AG04449 (cell line): ENCODE measurements around the gene CACNB2.
A peak's percentile ranks its signal among the peaks of the same experiment; 100 is the strongest.

Experiments
- CTCF ChIA-PET: fragments of 350-600 bp; formaldehyde crosslinking; extraction: SDS; loops from one replicate; lab custom pipeline; 2021; ENCODE audit warnings: antibody characterized with exemption; lab: Yijun Ruan, JAX
- POLR2A ChIA-PET: fragments of 400-600, 350-600 bp; formaldehyde crosslinking; extraction: SDS; loops from one replicate; lab custom pipeline; 2020; ENCODE audit warnings: antibody characterized with exemption, inconsistent platforms; lab: Yijun Ruan, JAX
- DNase-seq: peaks from one replicate; pipeline ENCODE4 v3.0.0-alpha.2; 2010; ENCODE audit warnings: low read depth, low spot score
- H3K4me3 ChIP-seq: 2 replicates; pipeline ENCODE4 v1.5.1; 2011; ENCODE audit warnings: low read depth, mild to moderate bottlenecking, control low read depth, low read length
- CTCF ChIP-seq: IDR thresholded peaks from one replicate; pipeline ENCODE4 v1.5.1; 2011; ENCODE audit warnings: mild to moderate bottlenecking, moderate library complexity, low read length, control low read depth, inconsistent platforms; ENCODE audit not compliant: insufficient read depth; ENCODE audit errors: missing control alignments

CACNB2 gene

GRCh38 chr10:18140957-18141845, 977 bp downstream of the CACNB2 start:
- H3K4me3 ChIP-seq = peak overlapping the region; percentile 41; the same call in 1 of the 2 replicates
- POLR2A ChIA-PET = no interaction called here
- no peak for TF ChIP-seq CTCF
- no peak for DNase-seq
- CTCF ChIA-PET = no interaction called here

GRCh38 chr10:18142151-18142550, 1.9 kb downstream of the CACNB2 start:
- TF ChIP-seq CTCF = no peak
- ChIA-PET POLR2A (no interaction called here), CTCF (no interaction called here)
- H3K4me3 ChIP-seq = no peak overlapping the region
- no peak for DNase-seq

GRCh38 chr10:18144396-18144795, 4.2 kb downstream of the CACNB2 start:
- no peak for TF ChIP-seq CTCF
- ChIA-PET POLR2A (no interaction called here), CTCF (no interaction called here)
- no peak for DNase-seq
- no peak overlapping the region for H3K4me3 ChIP-seq

- CTCF ChIA-PET = no interaction called here
- POLR2A ChIA-PET = no interaction called here
- no peak for TF ChIP-seq CTCF
- no peak overlapping the region for H3K4me3 ChIP-seq
- DNase-seq = no peak
Observed at GRCh38 chr10:18144928-18145327, 4.7 kb downstream of the CACNB2 start.

GRCh38 chr10:18145652-18146051, 5.4 kb downstream of the CACNB2 start:
- CTCF ChIA-PET = no interaction called here
- no peak overlapping the region for H3K4me3 ChIP-seq
- TF ChIP-seq CTCF = no peak
- POLR2A ChIA-PET = no interaction called here
- DNase-seq = no peak

- CTCF ChIA-PET = interaction anchor here (1.4 kb wide), 2 partner anchors 44 to 239 kb away, joined by 3 to 4 read pairs; no protein-coding TSS in a partner anchor
- POLR2A ChIA-PET = no interaction called here
Observed at GRCh38 chr10:18149196-18149800, 9.1 kb downstream of the CACNB2 start.

More at GRCh38 chr10:18149196-18149800, 9.1 kb downstream of the CACNB2 start:
- no peak for TF ChIP-seq CTCF
- no peak overlapping the region for H3K4me3 ChIP-seq
- DNase-seq = no peak
